HG02759 (cell line): ENCODE results near the gene KCNAB1.
"Not testable (repeated sequence)": the region's sequence is repeated elsewhere in the genome, so short reads cannot be mapped to it uniquely, and the experiment has no call there.

Experiments
- ATAC-seq: cut with Tn5 transposase; IDR thresholded peaks from one replicate; pipeline ENCODE4 v1.9.1; 2021; ENCODE audit warnings: mild to moderate bottlenecking, moderate library complexity; ENCODE audit not compliant: unreplicated experiment

KCNAB1 gene

GRCh38 chr3:156137397-156137796 is 17.0 kb downstream of the KCNAB1 start:
- not testable (repeated sequence) for ATAC-seq

GRCh38 chr3:156140001-156140595 is 19.7 kb downstream of the KCNAB1 start:
- no peak for ATAC-seq

GRCh38 chr3:156142702-156143101 is 22.3 kb downstream of the KCNAB1 start:
- no peak for ATAC-seq

- ATAC-seq: no peak
These were observed 22.8 kb downstream of the KCNAB1 start for GRCh38 chr3:156143136-156143535.

- no peak for ATAC-seq
These were observed 23.7 kb downstream of the KCNAB1 start for GRCh38 chr3:156144060-156144459.

GRCh38 chr3:156145866-156146265 is 25.5 kb downstream of the KCNAB1 start:
- no peak for ATAC-seq

- no peak for ATAC-seq
These were observed 28.1 kb downstream of the KCNAB1 start for GRCh38 chr3:156148345-156148945.

- no peak for ATAC-seq
These were observed 28.6 kb downstream of the KCNAB1 start for GRCh38 chr3:156148946-156149381.

- no peak for ATAC-seq
These were observed 29.5 kb downstream of the KCNAB1 start for GRCh38 chr3:156149876-156150275.

- peak; percentile 53 for ATAC-seq
These were observed 30.2 kb downstream of the KCNAB1 start for GRCh38 chr3:156150434-156151066.

- peak; percentile 57 for ATAC-seq
These were observed 31.5 kb downstream of the KCNAB1 start for GRCh38 chr3:156151824-156152428.

- no peak for ATAC-seq
These were observed 38.4 kb downstream of the KCNAB1 start for GRCh38 chr3:156158656-156159295.

GRCh38 chr3:156160647-156161046 is 40.3 kb downstream of the KCNAB1 start:
- peak; percentile 74 for ATAC-seq

GRCh38 chr3:156161172-156161571 is 40.8 kb downstream of the KCNAB1 start:
- ATAC-seq: peak; percentile 31

GRCh38 chr3:156163848-156164247 is 43.5 kb downstream of the KCNAB1 start:
- ATAC-seq: no peak

GRCh38 chr3:156166808-156167207 is 46.4 kb downstream of the KCNAB1 start:
- no peak for ATAC-seq

- ATAC-seq: no peak
These were observed 50.2 kb downstream of the KCNAB1 start for GRCh38 chr3:156170571-156170970.

GRCh38 chr3:156171281-156172267 is 51.2 kb downstream of the KCNAB1 start:
- no peak for ATAC-seq

GRCh38 chr3:156172536-156172935 is 52.2 kb downstream of the KCNAB1 start:
- no peak for ATAC-seq

GRCh38 chr3:156174229-156174847 is 54.0 kb downstream of the KCNAB1 start:
- no peak for ATAC-seq
